OCI-LY7 (cell line): ENCODE measurements around the gene ELP6. TPM values are rescaled to one million over a fixed set of nuclear protein-coding genes. Genes with fewer than 3 reads are reported as not detected.
"Not testable (repeated sequence)": the region's sequence is repeated elsewhere in the genome, so short reads cannot be mapped to it uniquely, and the experiment has no call there.

Source experiments
- BruUV-seq: library from RNA; stranded (reverse); fragments of 400-500 nt; replicated peaks from 2 replicates; lab custom pipeline; 2021; lab: Mats Ljungman, UMichigan
- CTCF ChIA-PET: fragments of 300-600 bp; sonication (Branson Sonifier 250); formaldehyde crosslinking; loops from one replicate; lab custom pipeline; 2022; ENCODE audit warnings: antibody characterized with exemption; ENCODE audit not compliant: unreplicated experiment; lab: Charles Lee
- POLR2A ChIA-PET: fragments of 300-600 bp; sonication (Branson Sonifier 250); formaldehyde crosslinking; loops from one replicate; lab custom pipeline; 2022; ENCODE audit warnings: antibody characterized with exemption; lab: Charles Lee
- DNase-seq: peaks from one replicate; pipeline ENCODE4 v3.0.0-alpha.2; 2015; ENCODE audit warnings: low spot score
- H2AFZ ChIP-seq: fragments of 200-600 bp; sonication (generic), shearing (Covaris generic); 2 replicates; pipeline ENCODE4 v1.6.1; 2014; ENCODE audit warnings: mild to moderate bottlenecking, antibody characterized with exemption, low read length, moderate library complexity
- H3K27ac ChIP-seq: fragments of 200-600 bp; sonication (generic); 2 replicates; pipeline ENCODE4 v1.5.1; 2014; ENCODE audit warnings: mixed run types, low read depth, mild to moderate bottlenecking, moderate library complexity, low read length, inconsistent platforms; ENCODE audit not compliant: poor library complexity, severe bottlenecking
- H3K36me3 ChIP-seq: fragments of 200-600 bp; sonication (generic); 2 replicates; pipeline ENCODE4 v1.6.1; 2014; ENCODE audit warnings: mild to moderate bottlenecking, antibody characterized with exemption, low read length, moderate library complexity, mixed read lengths; ENCODE audit not compliant: insufficient read depth
- H3K4me1 ChIP-seq: fragments of 200-600 bp; sonication (generic); 2 replicates; pipeline ENCODE4 v1.5.1; 2014; ENCODE audit warnings: mild to moderate bottlenecking, low read length; ENCODE audit not compliant: insufficient read depth, poor library complexity, severe bottlenecking
- H3K4me2 ChIP-seq: fragments of 200-600 bp; sonication (generic); 2 replicates; pipeline ENCODE4 v1.6.1; 2014; ENCODE audit warnings: mild to moderate bottlenecking, low read length
- H3K4me3 ChIP-seq: fragments of 200-600 bp; sonication (generic); 2 replicates; pipeline ENCODE4 v1.5.1; 2014; ENCODE audit warnings: mild to moderate bottlenecking, low read depth, low read length; ENCODE audit not compliant: poor library complexity, severe bottlenecking
- H3K79me2 ChIP-seq: fragments of 200-600 bp; sonication (generic); 2 replicates; pipeline ENCODE4 v1.6.1; 2016; ENCODE audit warnings: low read depth, mild to moderate bottlenecking, low read length, moderate library complexity, mixed read lengths; ENCODE audit not compliant: insufficient read depth
- H3K9me2 ChIP-seq: fragments of 200-600 bp; sonication (generic); 2 replicates; pipeline ENCODE4 v1.6.1; 2016; ENCODE audit warnings: mild to moderate bottlenecking, low read length, mixed read lengths; ENCODE audit not compliant: insufficient read depth
- H3K9me3 ChIP-seq: fragments of 200-600 bp; sonication (generic); 2 replicates; pipeline ENCODE4 v1.6.1; 2014; ENCODE audit warnings: mild to moderate bottlenecking, mixed run types, low read length, mixed read lengths
- H4K20me1 ChIP-seq: fragments of 200-600 bp; sonication (generic); 2 replicates; pipeline ENCODE4 v1.6.1; 2014; ENCODE audit warnings: mild to moderate bottlenecking, antibody characterized with exemption, low read length, moderate library complexity, mixed read lengths; ENCODE audit not compliant: insufficient read depth
- EZH2phosphoT487 ChIP-seq: fragments of 200-600 bp; sonication (generic); IDR thresholded peaks from 2 replicates; pipeline ENCODE4 v1.6.1; 2018; ENCODE audit warnings: low read depth, borderline replicate concordance, mild to moderate bottlenecking, mixed run types, antibody characterized with exemption, low read length, moderate library complexity, mixed read lengths
- intact Hi-C: fragments of 100-400 bp; cut with micrococcal nuclease; formaldehyde crosslinking; loops from one replicate; pipeline ENCODE4 v1.10.0; 2022; ENCODE audit not compliant: unreplicated experiment
- total RNA-seq, 2 experiments: library from RNA; depleted of rRNA in 1 of 2; stranded (reverse); fragments of >200 nt in 1 of 2; shearing (Covaris generic) in 1 of 2; gene quantifications; 2 replicates each; pipeline ENCODE4 v1.2.3, GENCODE V29; 2014 to 2022
- TF ChIP-seq, protein P1 (sequence below): fragments of 200-600 bp; sonication (generic); conservative IDR thresholded peaks from 2 replicates; pipeline ENCODE4 v1.5.1; 2014; ENCODE audit warnings: mild to moderate bottlenecking, antibody characterized with exemption, low read length, moderate library complexity, mixed read lengths

Gene ELP6
- total RNA-seq, 2 experiments from 2014 or later: 91.5 to 92.5 TPM

DNA sequence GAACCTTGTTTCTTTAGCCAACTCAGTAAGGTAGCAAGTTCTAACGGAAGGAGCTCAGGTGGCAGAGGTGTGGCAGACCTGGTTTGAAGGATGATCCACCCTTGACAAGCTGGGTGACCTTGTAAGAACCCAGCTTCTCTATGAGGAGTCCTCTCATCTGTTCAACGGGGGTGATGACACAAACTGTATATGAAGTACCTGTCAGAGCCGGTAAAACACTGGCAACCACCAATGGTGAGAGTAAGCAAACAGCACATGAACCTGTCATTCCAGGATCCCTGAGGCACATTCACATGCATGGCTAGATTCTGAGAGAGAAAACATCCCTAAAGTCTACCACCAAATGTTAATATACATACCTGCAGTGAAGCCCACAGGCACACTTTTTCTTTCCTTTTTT is 40.1 kb downstream of the ELP6 start:
- Histone ChIP-seq H3K79me2 (peaks cover 66% of the 10 kb centered on the region), H3K36me3 (peaks cover 12% of the 10 kb centered on the region), H3K4me3 (no peak overlapping the region), H3K9me3 (peaks cover 14% of the 10 kb centered on the region; the same call in 1 of the 2 replicates), H4K20me1 (no peaks in the 10 kb centered on the region), H3K9me2 (no peaks in the 10 kb centered on the region), H3K4me1 (peaks cover 13% of the 10 kb centered on the region), H3K4me2 (peak overlapping the region; percentile 42), H2AFZ (no peak overlapping the region), H3K27ac (no peak overlapping the region)
- BruUV-seq: TSS peak; percentile 38
- ChIA-PET POLR2A (interaction anchor here (0.6 to 0.7 kb wide), 2 partner anchors 20 to 385 kb away, joined by 3 to 4 read pairs; no protein-coding TSS in a partner anchor), CTCF (no interaction called here)
- no peak for DNase-seq
- no peak for TF ChIP-seq EZH2phosphoT487
- TF ChIP-seq, protein P1, sequence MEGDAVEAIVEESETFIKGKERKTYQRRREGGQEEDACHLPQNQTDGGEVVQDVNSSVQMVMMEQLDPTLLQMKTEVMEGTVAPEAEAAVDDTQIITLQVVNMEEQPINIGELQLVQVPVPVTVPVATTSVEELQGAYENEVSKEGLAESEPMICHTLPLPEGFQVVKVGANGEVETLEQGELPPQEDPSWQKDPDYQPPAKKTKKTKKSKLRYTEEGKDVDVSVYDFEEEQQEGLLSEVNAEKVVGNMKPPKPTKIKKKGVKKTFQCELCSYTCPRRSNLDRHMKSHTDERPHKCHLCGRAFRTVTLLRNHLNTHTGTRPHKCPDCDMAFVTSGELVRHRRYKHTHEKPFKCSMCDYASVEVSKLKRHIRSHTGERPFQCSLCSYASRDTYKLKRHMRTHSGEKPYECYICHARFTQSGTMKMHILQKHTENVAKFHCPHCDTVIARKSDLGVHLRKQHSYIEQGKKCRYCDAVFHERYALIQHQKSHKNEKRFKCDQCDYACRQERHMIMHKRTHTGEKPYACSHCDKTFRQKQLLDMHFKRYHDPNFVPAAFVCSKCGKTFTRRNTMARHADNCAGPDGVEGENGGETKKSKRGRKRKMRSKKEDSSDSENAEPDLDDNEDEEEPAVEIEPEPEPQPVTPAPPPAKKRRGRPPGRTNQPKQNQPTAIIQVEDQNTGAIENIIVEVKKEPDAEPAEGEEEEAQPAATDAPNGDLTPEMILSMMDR: no peak
- intact Hi-C loops: no loop called here

- POLR2A ChIA-PET: no interaction called here
- intact Hi-C loops: no loop called here
- H3K9me2 ChIP-seq: no peaks in the 10 kb centered on the region
- no TSS peak for BruUV-seq
- CTCF ChIA-PET: no interaction called here
- H4K20me1 ChIP-seq: peaks cover 2% of the 10 kb centered on the region; the same call in 1 of the 2 replicates
- no peak overlapping the region for H2AFZ ChIP-seq
- DNase-seq: no peak
- no peak overlapping the region for H3K4me3 ChIP-seq
- H3K79me2 ChIP-seq: peaks cover 84% of the 10 kb centered on the region
- TF ChIP-seq EZH2phosphoT487: no peak
- TF ChIP-seq, protein P1: no peak
- H3K4me2 ChIP-seq: no peak overlapping the region
- H3K9me3 ChIP-seq: peaks cover 24% of the 10 kb centered on the region; the same call in 1 of the 2 replicates
- H3K4me1 ChIP-seq: peaks cover 20% of the 10 kb centered on the region
- peaks cover 37% of the 10 kb centered on the region for H3K36me3 ChIP-seq
- no peak overlapping the region for H3K27ac ChIP-seq
These were observed 43.9 kb downstream of the ELP6 start for GRCh38 chr3:47469616-47470015.

GRCh38 chr3:47468315-47468714 is 45.2 kb downstream of the ELP6 start:
- H3K9me3 ChIP-seq: peaks cover 24% of the 10 kb centered on the region; the same call in 1 of the 2 replicates
- peaks cover 16% of the 10 kb centered on the region for H3K4me1 ChIP-seq
- H3K27ac ChIP-seq, H3K4me2 ChIP-seq, H3K9me2 ChIP-seq, POLR2A ChIA-PET, intact Hi-C loops, BruUV-seq, H2AFZ ChIP-seq, H4K20me1 ChIP-seq, DNase-seq, H3K4me3 ChIP-seq, CTCF ChIA-PET: not testable (repeated sequence)
- peaks cover 42% of the 10 kb centered on the region for H3K36me3 ChIP-seq
- peaks cover 84% of the 10 kb centered on the region for H3K79me2 ChIP-seq
